H9 (cell line): ENCODE results near the gene TEC. TPM values are rescaled to one million over a fixed set of nuclear protein-coding genes. Genes with fewer than 3 reads are reported as not detected.
A peak's percentile ranks its signal among the peaks of the same experiment; 100 is the strongest.

Experiments
- DNase-seq: peaks from one replicate; pipeline ENCODE4 v3.0.0-alpha.2; 2017
- H2AFZ ChIP-seq: one replicate; pipeline ENCODE4 v1.6.1; 2013; ENCODE audit warnings: mild to moderate bottlenecking, low read length, control low read depth, moderate library complexity
- H2AK5ac ChIP-seq: 2 replicates; pipeline ENCODE4 v1.6.1; 2013; ENCODE audit warnings: low read length, control low read depth, mixed read lengths; ENCODE audit not compliant: insufficient read length
- H2BK120ac ChIP-seq: one replicate; pipeline ENCODE4 v1.6.1; 2013; ENCODE audit warnings: low read depth, mild to moderate bottlenecking, low read length, control low read depth, inconsistent platforms; ENCODE audit not compliant: poor library complexity, severe bottlenecking
- H2BK12ac ChIP-seq: 2 replicates; pipeline ENCODE4 v1.6.1; 2013; ENCODE audit warnings: low read length, control low read depth, mixed read lengths, low read depth; ENCODE audit not compliant: insufficient read length
- H2BK15ac ChIP-seq: 2 replicates; pipeline ENCODE4 v1.6.1; 2013; ENCODE audit warnings: low read depth, low read length, control low read depth
- H2BK20ac ChIP-seq: one replicate; pipeline ENCODE4 v1.6.1; 2013; ENCODE audit warnings: low read depth, mild to moderate bottlenecking, low read length, control low read depth, inconsistent platforms; ENCODE audit not compliant: poor library complexity, severe bottlenecking
- H2BK5ac ChIP-seq: 2 replicates; pipeline ENCODE4 v1.6.1; 2013; ENCODE audit warnings: low read length, control low read depth, mixed read lengths; ENCODE audit not compliant: insufficient read length
- H3K14ac ChIP-seq: 2 replicates; pipeline ENCODE4 v1.6.1; 2013; ENCODE audit warnings: low read length, control low read depth; ENCODE audit not compliant: insufficient read depth
- H3K18ac ChIP-seq: 2 replicates; pipeline ENCODE4 v1.6.1; 2013; ENCODE audit warnings: low read depth, mild to moderate bottlenecking, mixed read lengths, low read length, control low read depth; ENCODE audit not compliant: insufficient read length
- H3K23ac ChIP-seq: 2 replicates; pipeline ENCODE4 v1.6.1; 2013; ENCODE audit warnings: low read length, control low read depth, mixed read lengths, low read depth; ENCODE audit not compliant: insufficient read length
- H3K23me2 ChIP-seq: 2 replicates; pipeline ENCODE4 v1.6.1; 2013; ENCODE audit warnings: low read depth, mild to moderate bottlenecking, mixed read lengths, low read length, control low read depth; ENCODE audit not compliant: insufficient read length, poor library complexity, severe bottlenecking
- H3K27ac ChIP-seq: 2 replicates; pipeline ENCODE4 v1.5.1; 2013; ENCODE audit warnings: low read length, control low read depth, mixed read lengths, low read depth; ENCODE audit not compliant: insufficient read length
- H3K27me3 ChIP-seq: 2 replicates; pipeline ENCODE4 v1.6.1; 2013; ENCODE audit warnings: low read length, control low read depth, inconsistent platforms; ENCODE audit not compliant: insufficient read depth
- H3K4ac ChIP-seq: 2 replicates; pipeline ENCODE4 v1.6.1; 2013; ENCODE audit warnings: low read depth, mild to moderate bottlenecking, control low read depth, inconsistent platforms, low read length, moderate library complexity
- H3K4me1 ChIP-seq: 2 replicates; pipeline ENCODE4 v1.6.1; 2013; ENCODE audit warnings: low read length, control low read depth, inconsistent platforms; ENCODE audit not compliant: insufficient read depth
- H3K4me2 ChIP-seq: 2 replicates; pipeline ENCODE4 v1.6.1; 2013; ENCODE audit warnings: low read length, control low read depth, mixed read lengths; ENCODE audit not compliant: insufficient read length, insufficient read depth
- H3K56ac ChIP-seq: 2 replicates; pipeline ENCODE4 v1.6.1; 2013; ENCODE audit warnings: low read depth, mild to moderate bottlenecking, mixed read lengths, low read length, control low read depth; ENCODE audit not compliant: insufficient read length
- H3K79me1 ChIP-seq: 2 replicates; pipeline ENCODE4 v1.6.1; 2013; ENCODE audit warnings: low read depth, mild to moderate bottlenecking, moderate library complexity, low read length, control low read depth, inconsistent platforms; ENCODE audit not compliant: insufficient read depth, poor library complexity, severe bottlenecking
- H3K79me2 ChIP-seq: 2 replicates; pipeline ENCODE4 v1.6.1; 2013; ENCODE audit warnings: low read length, control low read depth, inconsistent platforms; ENCODE audit not compliant: insufficient read depth
- H3K9ac ChIP-seq: 2 replicates; pipeline ENCODE4 v1.6.1; 2013; ENCODE audit warnings: low read length, control low read depth, mixed read lengths; ENCODE audit not compliant: insufficient read length; ENCODE audit errors: extremely low read depth
- H3K9me3 ChIP-seq: one replicate; pipeline ENCODE4 v1.6.1; 2013; ENCODE audit warnings: low read depth, low read length, inconsistent platforms; ENCODE audit not compliant: control insufficient read depth
- H3T11ph ChIP-seq: one replicate; pipeline ENCODE4 v1.6.1; 2013; ENCODE audit warnings: mild to moderate bottlenecking, low read length, control low read depth, inconsistent platforms
- H4K20me1 ChIP-seq: one replicate; pipeline ENCODE4 v1.6.1; 2013; ENCODE audit not compliant: control insufficient read depth, insufficient read length, insufficient read depth
- H4K5ac ChIP-seq: 2 replicates; pipeline ENCODE4 v1.6.1; 2013; ENCODE audit warnings: low read depth, mild to moderate bottlenecking, mixed read lengths, low read length, control low read depth; ENCODE audit not compliant: insufficient read length
- H4K8ac ChIP-seq: replicated peaks from 2 replicates; pipeline ENCODE4 v1.6.1; 2013; ENCODE audit warnings: low read length, control low read depth, mixed read lengths, low read depth; ENCODE audit not compliant: insufficient read length
- H4K91ac ChIP-seq: 2 replicates; pipeline ENCODE4 v1.6.1; 2013; ENCODE audit warnings: low read depth, mild to moderate bottlenecking, moderate library complexity, mixed read lengths, low read length, control low read depth; ENCODE audit not compliant: insufficient read length
- H3K27ac Mint-ChIP-seq, 3 experiments: 2 replicates in 2 of 3; 3 replicates in 1 of 3; pipeline ENCODE4 v1.8.0; 2020 to 2021; ENCODE audit warnings: mixed read lengths in 3 of 3, mild to moderate bottlenecking in 1 of 3, moderate library complexity in 1 of 3
- H3K27me3 Mint-ChIP-seq: 2 replicates; pipeline ENCODE4 v1.8.0; 2021; ENCODE audit warnings: low read depth, mild to moderate bottlenecking, moderate library complexity, mixed read lengths
- H3K36me3 Mint-ChIP-seq, 3 experiments: 2 replicates in 2 of 3; 3 replicates in 1 of 3; pipeline ENCODE4 v1.8.0; 2020 to 2021; ENCODE audit warnings: low read depth in 3 of 3, mixed read lengths in 3 of 3; ENCODE audit not compliant: insufficient read depth in 1 of 3
- H3K4me1 Mint-ChIP-seq, 2 experiments: 2 replicates each; pipeline ENCODE4 v1.8.0; 2020; ENCODE audit warnings: mixed read lengths in 2 of 2
- H3K4me3 Mint-ChIP-seq, 2 experiments: 2 replicates in 1 of 2; 3 replicates in 1 of 2; pipeline ENCODE4 v1.8.0; 2020 to 2021; ENCODE audit warnings: mild to moderate bottlenecking in 2 of 2, mixed read lengths in 2 of 2, moderate library complexity in 1 of 2
- H3K9me3 Mint-ChIP-seq, 2 experiments: 2 replicates in 1 of 2; 3 replicates in 1 of 2; pipeline ENCODE4 v1.8.0; 2020; ENCODE audit warnings: mild to moderate bottlenecking in 2 of 2, mixed read lengths in 2 of 2, moderate library complexity in 1 of 2
- CTCF ChIP-seq: fragments of 200-600 bp; sonication (generic); conservative IDR thresholded peaks from 3 replicates; pipeline ENCODE4 v1.8.0; 2021; ENCODE audit warnings: antibody characterized with exemption, mild to moderate bottlenecking
- WGBS: extraction: QIAGEN DNeasy Blood & Tissue Kit; methylation state at CpG from one replicate; pipeline ENCODE4 v1.1.7; 2013; ENCODE audit warnings: missing lambda C conversion rate, low lambda C conversion rate, mixed read lengths; ENCODE audit not compliant: insufficient read length; ENCODE audit errors: extremely low coverage; 5-methylcytosine and 5-hydroxymethylcytosine counted together
- total RNA-seq: library from RNA; stranded (reverse); gene quantifications from 2 replicates; pipeline ENCODE4 v1.2.1, GENCODE V29; 2021

Gene TEC
- total RNA-seq, 1 experiment from 2014 or later: 1.8 TPM

- H3K9ac ChIP-seq: no peak overlapping the region
- no peak overlapping the region for H2BK5ac ChIP-seq
- H3K23ac ChIP-seq: no peak overlapping the region
- no peak overlapping the region for H2AK5ac ChIP-seq
- H2BK20ac ChIP-seq: no peak overlapping the region
- no CpG with 5 or more reads among the region's 2 CpGs for WGBS
- H3K4ac ChIP-seq: no peak overlapping the region
- no peak for DNase-seq
- H2BK120ac ChIP-seq: no peak overlapping the region
- H4K91ac ChIP-seq: no peak overlapping the region
- H3K23me2 ChIP-seq: no peaks in the 10 kb centered on the region
- no peak overlapping the region for H2BK15ac ChIP-seq
- H3K4me2 ChIP-seq: no peak overlapping the region
- no peaks in the 10 kb centered on the region for H3K9me3 ChIP-seq
- no peak overlapping the region for H3T11ph ChIP-seq
- 0 out of 7 replicates have a peak overlapping the region, but pooled peaks of 2 of the 3 experiments have one; percentile 1 to 16 for H3K27ac Mint-ChIP-seq
- H3K9me3 Mint-ChIP-seq: no peaks in the 10 kb centered on the region
- H2AFZ ChIP-seq: no peak overlapping the region
- H3K79me2 ChIP-seq: no peaks in the 10 kb centered on the region
- H3K27me3 ChIP-seq: no peaks in the 10 kb centered on the region
- H4K8ac ChIP-seq: no peak overlapping the region
- no peaks in the 10 kb centered on the region for H3K79me1 ChIP-seq
- H4K5ac ChIP-seq: no peak overlapping the region
- H3K4me1 Mint-ChIP-seq: peaks cover 11 to 14% of the 10 kb centered on the region in 2 experiments
- no peaks in the 10 kb centered on the region for H4K20me1 ChIP-seq
- no peak overlapping the region for H3K18ac ChIP-seq
- no peak overlapping the region for H3K56ac ChIP-seq
- no peak for TF ChIP-seq CTCF
- H2BK12ac ChIP-seq: no peak overlapping the region
- peaks cover 3% of the 10 kb centered on the region; the same call in 1 of the 2 replicates for H3K4me1 ChIP-seq
- H3K27ac ChIP-seq: no peak overlapping the region
- no peaks in the 10 kb centered on the region for H3K36me3 Mint-ChIP-seq
- no peaks in the 10 kb centered on the region for H3K27me3 Mint-ChIP-seq
- no peak overlapping the region for H3K14ac ChIP-seq
- H3K4me3 Mint-ChIP-seq: no peak overlapping the region
Observed at GRCh38 chr4:48234575-48234974, 35.1 kb downstream of the TEC start.
